HCT116 (cell line): ENCODE data around the gene CDH23.

Experiments used
- CTCF ChIP-seq, 3 experiments: fragments of 200-600 bp in 1 of 3; sonication (generic) in 1 of 3; IDR thresholded peaks in 2 of 3; conservative IDR thresholded peaks in 1 of 3; 2 replicates each; pipeline ENCODE4 v1.5.1; 2012 to 2017; ENCODE audit warnings: low read depth in 2 of 3, low read length in 2 of 3, antibody characterized with exemption in 1 of 3, borderline replicate concordance in 1 of 3, control low read depth in 1 of 3, mild to moderate bottlenecking in 1 of 3, mixed read lengths in 1 of 3, mixed run types in 1 of 3, moderate library complexity in 1 of 3; ENCODE audit not compliant: insufficient read depth in 1 of 3
- POLR2A ChIP-seq: IDR thresholded peaks from 2 replicates; pipeline ENCODE4 v1.7.0; 2011; ENCODE audit warnings: borderline replicate concordance; ENCODE audit not compliant: insufficient read depth, insufficient read length; ENCODE audit errors: extremely low read depth
- POLR2AphosphoS5 ChIP-seq: IDR thresholded peaks from 2 replicates; pipeline ENCODE4 v1.6.1; 2011; ENCODE audit warnings: mild to moderate bottlenecking, low read depth, low read length, moderate library complexity
- TF ChIP-seq, protein P1 (sequence below): IDR thresholded peaks from 2 replicates; pipeline ENCODE4 v1.6.1; 2012

DNA sequence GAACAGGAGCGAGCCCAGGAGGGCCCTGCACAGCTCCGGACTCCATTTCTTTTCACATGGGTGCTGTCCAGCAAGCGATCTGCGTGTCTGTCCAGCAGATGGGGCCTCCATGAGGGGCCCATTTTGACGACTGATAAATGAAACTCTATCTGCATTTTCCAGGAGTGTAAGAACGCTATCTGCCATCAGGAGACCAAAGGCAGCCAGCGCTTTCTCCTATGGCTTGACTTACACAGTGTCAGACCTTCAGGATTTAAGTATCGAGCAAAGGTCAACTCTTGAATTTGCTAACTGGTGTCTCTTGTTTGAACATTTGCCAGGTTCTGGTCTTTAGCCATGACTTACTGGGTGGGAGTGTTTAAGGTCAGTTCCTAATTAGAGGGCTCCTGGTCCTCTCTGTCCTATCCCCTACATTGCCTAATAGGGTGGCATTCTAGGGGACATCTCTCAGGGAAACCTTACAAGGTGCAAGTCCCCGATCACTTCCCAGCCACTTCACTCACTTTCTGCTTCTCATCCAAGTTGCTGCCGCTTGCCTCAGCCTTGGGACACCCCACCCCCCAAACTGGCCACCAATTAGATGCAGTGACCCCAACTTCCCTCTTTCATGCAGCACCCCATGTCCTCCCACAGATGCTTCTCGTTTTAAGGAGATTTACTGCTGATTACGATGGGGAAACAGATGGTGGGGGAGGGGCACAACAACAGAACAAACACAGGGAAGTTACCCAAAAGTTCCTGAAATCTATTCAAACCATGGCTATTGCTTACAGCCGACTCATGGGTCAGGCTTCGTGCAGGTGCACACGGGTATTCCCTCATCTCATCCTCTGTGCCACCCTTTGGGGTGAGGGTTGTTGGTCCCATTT, 356.6 kb downstream of the CDH23 start:
- TF ChIP-seq POLR2AphosphoS5, result no peak
- TF ChIP-seq, protein P1, sequence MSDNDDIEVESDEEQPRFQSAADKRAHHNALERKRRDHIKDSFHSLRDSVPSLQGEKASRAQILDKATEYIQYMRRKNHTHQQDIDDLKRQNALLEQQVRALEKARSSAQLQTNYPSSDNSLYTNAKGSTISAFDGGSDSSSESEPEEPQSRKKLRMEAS, result no peak
- no peak for TF ChIP-seq CTCF (IDR thresholded peaks at IDR 0.05 in 2 of 3, conservative IDR thresholded peaks at IDR 0.05 in 1 of 3; ENCODE audit: borderline replicate concordance in 1 of 3, insufficient read depth in 1 of 3, low read depth in 2 of 3, low read length in 2 of 3)
- TF ChIP-seq POLR2A, result no peak
